Stomach (tissue), 4 donors: ENCODE measurements around the gene SDHB.

Experiments
- CTCF ChIP-seq, 7 experiments: fragments of 450-650 bp in 4 of 7; fragments of 200-600 bp in 3 of 7; sonication (generic) in 3 of 7; IDR thresholded peaks; one replicate each; pipeline ENCODE4 v1.5.1; 2016 to 2019; ENCODE audit warnings: antibody characterized with exemption in 7 of 7, control low read depth in 2 of 7, mild to moderate bottlenecking in 1 of 7
- EP300 ChIP-seq: sonication (generic); formaldehyde crosslinking; IDR thresholded peaks from one replicate; pipeline ENCODE4 v1.6.1; 2017; ENCODE audit warnings: antibody characterized with exemption

- TF ChIP-seq EP300 (no peak), CTCF (IDR thresholded peaks at IDR 0.05) (no peak)
Measured at GRCh38 chr1:17028662-17029188, 25.1 kb downstream of the SDHB start.
